Hepatocyte (in vitro differentiated cells): ENCODE measurements around the gene COX7A1. TPM values are rescaled to one million over a fixed set of nuclear protein-coding genes. Genes with fewer than 3 reads are reported as not detected.

Source experiments
- DNase-seq: peaks from one replicate; pipeline ENCODE4 v3.0.0-alpha.2; 2016; ENCODE audit warnings: low spot score
- H2AFZ ChIP-seq: fragments of 200-600 bp; sonication (generic); 2 replicates; pipeline ENCODE4 v1.6.0; 2016; ENCODE audit warnings: antibody characterized with exemption, mild to moderate bottlenecking
- H3K27ac ChIP-seq: fragments of 200-600 bp; sonication (generic); 2 replicates; pipeline ENCODE4 v1.5.1; 2016; ENCODE audit warnings: mild to moderate bottlenecking
- H3K27me3 ChIP-seq: fragments of 200-600 bp; sonication (generic); 2 replicates; pipeline ENCODE4 v1.6.1; 2016
- H3K36me3 ChIP-seq: fragments of 200-600 bp; sonication (generic); replicated peaks from 2 replicates; pipeline ENCODE4 v1.5.1; 2016; ENCODE audit warnings: low read depth; ENCODE audit not compliant: insufficient read depth
- H3K4me1 ChIP-seq: fragments of 200-600 bp; sonication (generic); 2 replicates; pipeline ENCODE4 v1.5.1; 2016; ENCODE audit warnings: mild to moderate bottlenecking, moderate library complexity; ENCODE audit not compliant: insufficient read depth
- H3K4me2 ChIP-seq: fragments of 200-600 bp; sonication (generic); 2 replicates; pipeline ENCODE4 v1.6.0; 2016
- H3K4me3 ChIP-seq: fragments of 200-600 bp; sonication (generic); 2 replicates; pipeline ENCODE4 v1.5.1; 2016; ENCODE audit warnings: mild to moderate bottlenecking
- H3K79me2 ChIP-seq: fragments of 200-600 bp; sonication (generic); 2 replicates; pipeline ENCODE4 v1.6.0; 2017; ENCODE audit warnings: mild to moderate bottlenecking
- H3K9me2 ChIP-seq: fragments of 200-600 bp; sonication (generic); replicated peaks from 2 replicates; pipeline ENCODE4 v1.6.0; 2017; ENCODE audit warnings: mild to moderate bottlenecking; ENCODE audit not compliant: insufficient read depth
- H3K9me3 ChIP-seq: fragments of 200-600 bp; sonication (generic); 2 replicates; pipeline ENCODE4 v1.5.1; 2016; ENCODE audit warnings: low read depth, mild to moderate bottlenecking
- H4K20me1 ChIP-seq: fragments of 200-600 bp; sonication (generic); 2 replicates; pipeline ENCODE4 v1.6.0; 2016; ENCODE audit warnings: mild to moderate bottlenecking; ENCODE audit not compliant: insufficient read depth, poor library complexity, severe bottlenecking
- CTCF ChIP-seq: fragments of 200-600 bp; sonication (generic); IDR thresholded peaks from 2 replicates; pipeline ENCODE4 v1.5.1; 2016; ENCODE audit warnings: antibody characterized with exemption, mild to moderate bottlenecking; ENCODE audit not compliant: poor library complexity
- EZH2 ChIP-seq: fragments of 200-600 bp; sonication (generic); IDR thresholded peaks from 2 replicates; pipeline ENCODE4 v1.6.1; 2016; ENCODE audit warnings: antibody characterized with exemption, mild to moderate bottlenecking, borderline replicate concordance
- EZH2phosphoT487 ChIP-seq: fragments of 200-600 bp; sonication (generic); IDR thresholded peaks from one replicate; pipeline ENCODE4 v1.6.1; 2018; ENCODE audit warnings: antibody characterized with exemption, mild to moderate bottlenecking, low read depth, moderate library complexity; ENCODE audit not compliant: unreplicated experiment, severe bottlenecking
- WGBS: methylation state at CpG from one replicate; pipeline ENCODE4 v1.1.6; 2016; ENCODE audit warnings: low lambda C conversion rate; ENCODE audit errors: missing lambda C conversion rate; 5-methylcytosine and 5-hydroxymethylcytosine counted together
- polyA plus RNA-seq: library from polyadenylated mRNA; unstranded; fragments of >200 nt; fragmentation: Nextera tagmentation; extraction: Ambion mirVana; gene quantifications from 2 replicates; pipeline ENCODE4 v1.2.1, GENCODE V29; 2016
- total RNA-seq: library from RNA; depleted of rRNA; stranded (reverse); fragments of >200 nt; gene quantifications from 2 replicates; pipeline ENCODE4 v1.2.3, GENCODE V29; 2014

Gene COX7A1
- total and polyA plus RNA-seq, 2 experiments from 2014 or later: not detected

GRCh38 chr19:36151144-36152018, 866 bp downstream of the COX7A1 start:
- no peak for DNase-seq
- 96% methylated on average over 39 of the region's 47 CpGs for WGBS
- H3K4me3 ChIP-seq: no peak overlapping the region
- no peaks in the 10 kb centered on the region for H3K27me3 ChIP-seq
- no peaks in the 10 kb centered on the region for H3K4me1 ChIP-seq
- no peaks in the 10 kb centered on the region for H3K36me3 ChIP-seq
- no peak overlapping the region for H2AFZ ChIP-seq
- no peaks in the 10 kb centered on the region for H3K9me3 ChIP-seq
- H3K79me2 ChIP-seq: no peaks in the 10 kb centered on the region
- H4K20me1 ChIP-seq: no peaks in the 10 kb centered on the region
- TF ChIP-seq EZH2phosphoT487: no peak
- TF ChIP-seq CTCF: no peak
- no peak for TF ChIP-seq EZH2
- no peak overlapping the region for H3K27ac ChIP-seq
- H3K4me2 ChIP-seq: no peak overlapping the region
- H3K9me2 ChIP-seq: no peaks in the 10 kb centered on the region

- no peak overlapping the region for H2AFZ ChIP-seq
- H3K27ac ChIP-seq: no peak overlapping the region
- no peak for TF ChIP-seq CTCF
- TF ChIP-seq EZH2phosphoT487: no peak
- no peak for TF ChIP-seq EZH2
- H3K4me1 ChIP-seq: no peaks in the 10 kb centered on the region
- H3K36me3 ChIP-seq: no peaks in the 10 kb centered on the region
- no peak overlapping the region for H3K4me3 ChIP-seq
- no peaks in the 10 kb centered on the region for H3K79me2 ChIP-seq
- no peaks in the 10 kb centered on the region for H4K20me1 ChIP-seq
- no peaks in the 10 kb centered on the region for H3K27me3 ChIP-seq
- H3K4me2 ChIP-seq: no peak overlapping the region
- DNase-seq: no peak
- no peaks in the 10 kb centered on the region for H3K9me3 ChIP-seq
- 97% methylated on average over 5 of the region's 5 CpGs for WGBS
- H3K9me2 ChIP-seq: no peaks in the 10 kb centered on the region
These were observed 1.7 kb downstream of the COX7A1 start for GRCh38 chr19:36150586-36150985.

GRCh38 chr19:36149673-36150406, 2.4 kb downstream of the COX7A1 start:
- TF ChIP-seq CTCF: no peak
- TF ChIP-seq EZH2phosphoT487: no peak
- TF ChIP-seq EZH2: no peak
- no peak for DNase-seq
- Histone ChIP-seq H3K9me3 (no peaks in the 10 kb centered on the region), H3K27ac (no peak overlapping the region), H3K9me2 (no peaks in the 10 kb centered on the region), H3K4me3 (no peak overlapping the region), H3K4me1 (no peaks in the 10 kb centered on the region), H3K27me3 (no peaks in the 10 kb centered on the region), H4K20me1 (no peaks in the 10 kb centered on the region), H3K36me3 (no peaks in the 10 kb centered on the region), H3K4me2 (no peak overlapping the region), H2AFZ (no peak overlapping the region), H3K79me2 (no peaks in the 10 kb centered on the region)
- WGBS: 95% methylated on average over 13 of the region's 13 CpGs
